IMR-90 (cell line): ENCODE data around the gene EDN2. TPM values are rescaled to one million over a fixed set of nuclear protein-coding genes. Genes with fewer than 3 reads are reported as not detected.

Source experiments
- ATAC-seq: fragments of 200-7000 bp; cut with Tn5 transposase; 2 replicates; pipeline ENCODE4 v1.9.1; 2020; ENCODE audit warnings: low read depth, mild to moderate bottlenecking, moderate library complexity
- BruUV-seq: library from RNA; stranded (reverse); fragments of 400-500 nt; replicated peaks from 2 replicates; lab custom pipeline; 2021; lab: Mats Ljungman, UMichigan
- CTCF ChIA-PET: fragments of 300-600 bp; formaldehyde crosslinking; extraction: SDS; loops from one replicate; lab custom pipeline; 2021; ENCODE audit warnings: antibody characterized with exemption; lab: Yijun Ruan, JAX
- POLR2A ChIA-PET: fragments of 300-600 bp; sonication (Branson Sonifier 250); formaldehyde crosslinking; loops from one replicate; lab custom pipeline; 2022; ENCODE audit warnings: antibody characterized with exemption; ENCODE audit not compliant: unreplicated experiment; lab: Charles Lee
- DNase-seq: peaks from one replicate; pipeline ENCODE4 v3.0.0; 2013
- H2AFZ ChIP-seq: replicated peaks from 2 replicates; pipeline ENCODE3; 2013; ENCODE audit warnings: low read length, mild to moderate bottlenecking; ENCODE audit not compliant: poor library complexity
- H2AK5ac ChIP-seq: 2 replicates; pipeline ENCODE4 v1.6.1; 2013; ENCODE audit warnings: low read depth, low read length, inconsistent platforms
- H2AK9ac ChIP-seq: replicated peaks from 2 replicates; pipeline ENCODE3; 2013; ENCODE audit warnings: mild to moderate bottlenecking, low read depth, low read length, moderate library complexity; ENCODE audit not compliant: poor library complexity
- H2BK120ac ChIP-seq: 2 replicates; pipeline ENCODE4 v1.6.1; 2013; ENCODE audit warnings: low read depth, low read length, inconsistent platforms
- H2BK15ac ChIP-seq: 3 replicates; pipeline ENCODE4 v1.6.1; 2013; ENCODE audit warnings: low read depth, low read length, inconsistent platforms
- H2BK20ac ChIP-seq: 2 replicates; pipeline ENCODE4 v1.6.1; 2013; ENCODE audit warnings: low read depth, mild to moderate bottlenecking, inconsistent platforms, low read length, moderate library complexity
- H2BK5ac ChIP-seq: 2 replicates; pipeline ENCODE4 v1.6.1; 2013; ENCODE audit warnings: mild to moderate bottlenecking, low read depth, low read length, inconsistent platforms; ENCODE audit not compliant: poor library complexity, severe bottlenecking
- H3K14ac ChIP-seq: replicated peaks from 2 replicates; pipeline ENCODE4 v1.6.1; 2013; ENCODE audit warnings: low read depth, low read length, inconsistent platforms
- H3K18ac ChIP-seq: 2 replicates; pipeline ENCODE4 v1.6.1; 2013; ENCODE audit warnings: low read depth, low read length, control low read depth
- H3K23ac ChIP-seq: 2 replicates; pipeline ENCODE4 v1.6.1; 2013; ENCODE audit warnings: low read depth, low read length, inconsistent platforms
- H3K27ac ChIP-seq: 2 replicates; pipeline ENCODE4 v1.5.1; 2013; ENCODE audit warnings: mild to moderate bottlenecking, control low read depth, low read length; ENCODE audit not compliant: insufficient read depth
- H3K27me3 ChIP-seq: 2 replicates; pipeline ENCODE4 v1.6.1; 2013; ENCODE audit warnings: low read length; ENCODE audit not compliant: control insufficient read depth, insufficient read depth
- H3K36me3 ChIP-seq: 2 replicates; pipeline ENCODE4 v1.6.1; 2013; ENCODE audit warnings: low read length, mixed read lengths; ENCODE audit not compliant: control insufficient read depth, insufficient read depth
- H3K4ac ChIP-seq: 2 replicates; pipeline ENCODE4 v1.6.1; 2013; ENCODE audit warnings: low read depth, low read length, inconsistent platforms
- H3K4me1 ChIP-seq: 2 replicates; pipeline ENCODE4 v1.6.1; 2013; ENCODE audit warnings: low read length, mixed read lengths; ENCODE audit not compliant: control insufficient read depth, insufficient read depth
- H3K4me2 ChIP-seq: 2 replicates; pipeline ENCODE4 v1.6.1; 2013; ENCODE audit warnings: low read depth, mild to moderate bottlenecking, control low read depth, low read length, moderate library complexity
- H3K4me3 ChIP-seq: 2 replicates; pipeline ENCODE4 v1.5.1; 2013; ENCODE audit warnings: low read depth, mild to moderate bottlenecking, control low read depth, low read length, moderate library complexity; ENCODE audit not compliant: insufficient read depth
- H3K56ac ChIP-seq: 2 replicates; pipeline ENCODE4 v1.6.1; 2013; ENCODE audit warnings: low read length, inconsistent platforms; ENCODE audit not compliant: insufficient read depth; ENCODE audit errors: extremely low read depth
- H3K79me1 ChIP-seq, 2 experiments: 2 replicates each; pipeline ENCODE4 v1.6.1; 2013; ENCODE audit warnings: low read length in 2 of 2, inconsistent platforms in 1 of 2, low read depth in 1 of 2
- H3K9ac ChIP-seq: 2 replicates; pipeline ENCODE4 v1.6.1; 2013; ENCODE audit warnings: low read depth, low read length, control low read depth
- H3K9me1 ChIP-seq: 2 replicates; pipeline ENCODE4 v1.6.1; 2013; ENCODE audit warnings: low read length, inconsistent platforms; ENCODE audit not compliant: insufficient read depth
- H3K9me3 ChIP-seq: 2 replicates; pipeline ENCODE4 v1.6.1; 2013; ENCODE audit warnings: low read length; ENCODE audit not compliant: control insufficient read depth, insufficient read depth
- H4K20me1 ChIP-seq: 2 replicates; pipeline ENCODE4 v1.6.1; 2013; ENCODE audit warnings: low read length, inconsistent platforms; ENCODE audit not compliant: insufficient read depth
- H4K5ac ChIP-seq: 2 replicates; pipeline ENCODE4 v1.6.1; 2013; ENCODE audit warnings: mild to moderate bottlenecking, low read depth, low read length, control low read depth
- H4K8ac ChIP-seq, 2 experiments: 2 replicates each; pipeline ENCODE4 v1.6.1; 2013; ENCODE audit warnings: low read depth in 2 of 2, low read length in 2 of 2, control low read depth in 1 of 2, inconsistent platforms in 1 of 2
- H4K91ac ChIP-seq: 2 replicates; pipeline ENCODE4 v1.6.1; 2013; ENCODE audit warnings: low read depth, low read length, inconsistent platforms; ENCODE audit not compliant: insufficient read depth
- BHLHE40 ChIP-seq: fragments of 150-350 bp; IDR thresholded peaks from 2 replicates; pipeline ENCODE4 v1.6.1; 2016; ENCODE audit warnings: mild to moderate bottlenecking, low read depth, low read length
- CEBPB ChIP-seq: IDR thresholded peaks from 2 replicates; pipeline ENCODE4 v1.6.1; 2012; ENCODE audit warnings: low read depth, low read length, improper control_type of control experiment
- CHD1 ChIP-seq: IDR thresholded peaks from 2 replicates; pipeline ENCODE4 v1.6.1; 2012; ENCODE audit warnings: low read depth, low read length, improper control_type of control experiment
- FOS ChIP-seq: fragments of 150-350 bp; IDR thresholded peaks from 2 replicates; pipeline ENCODE4 v1.6.1; 2016; ENCODE audit warnings: low read depth, low read length
- MAFK ChIP-seq: IDR thresholded peaks from 2 replicates; pipeline ENCODE4 v1.6.1; 2012; ENCODE audit warnings: low read depth, low read length, improper control_type of control experiment
- MAZ ChIP-seq: IDR thresholded peaks from 2 replicates; pipeline ENCODE4 v1.6.1; 2012; ENCODE audit warnings: low read depth, mild to moderate bottlenecking, low read length, improper control_type of control experiment, moderate library complexity, borderline replicate concordance
- NFE2L2 ChIP-seq: fragments of 150-350 bp; IDR thresholded peaks from 2 replicates; pipeline ENCODE4 v1.6.1; 2016; ENCODE audit warnings: low read depth, mild to moderate bottlenecking, low read length
- POLR2A ChIP-seq: IDR thresholded peaks from 2 replicates; pipeline ENCODE4 v1.6.1; 2012; ENCODE audit warnings: mild to moderate bottlenecking, low read depth, low read length
- RAD21 ChIP-seq: IDR thresholded peaks from 2 replicates; pipeline ENCODE4 v1.6.1; 2012; ENCODE audit warnings: low read length, improper control_type of control experiment
- RCOR1 ChIP-seq: IDR thresholded peaks from 2 replicates; pipeline ENCODE4 v1.6.1; 2012; ENCODE audit warnings: mild to moderate bottlenecking, low read length, improper control_type of control experiment; ENCODE audit not compliant: insufficient replicate concordance
- RFX5 ChIP-seq: IDR thresholded peaks from 2 replicates; pipeline ENCODE4 v1.8.0; 2012; ENCODE audit warnings: low read depth, mild to moderate bottlenecking, low read length, moderate library complexity
- SMC3 ChIP-seq: fragments of 150-350 bp; IDR thresholded peaks from 2 replicates; pipeline ENCODE4 v1.6.1; 2016; ENCODE audit warnings: low read depth, mild to moderate bottlenecking, antibody characterized with exemption, low read length, moderate library complexity
- WGBS, 2 experiments: methylation state at CpG; one replicate each; pipeline versions ENCODE4 v1.1.5 to v1.1.7; 2013; ENCODE audit warnings: missing lambda C conversion rate in 2 of 2; ENCODE audit not compliant: insufficient read length in 1 of 2; ENCODE audit errors: extremely low coverage in 2 of 2; 5-methylcytosine and 5-hydroxymethylcytosine counted together
- dilution Hi-C: fragments of 300-500 bp; cut with HindIII; formaldehyde crosslinking; loops from one replicate; pipeline ENCODE4 v1.14.3; 2018; ENCODE audit warnings: low sequenced_read_pairs; ENCODE audit not compliant: unreplicated experiment
- in situ Hi-C: fragments of 300-500 bp; cut with MboI; formaldehyde crosslinking; loops from 3 replicates; pipeline ENCODE4 v1.14.3; 2019; ENCODE audit warnings: low sequenced_read_pairs, inconsistent platforms, mixed read lengths
- intact Hi-C: fragments of 100-400 bp; cut with micrococcal nuclease; formaldehyde crosslinking; loops from 2 replicates; pipeline ENCODE4 v1.10.0; 2022
- polyA plus RNA-seq, 3 experiments: library from polyadenylated mRNA; depleted of rRNA; stranded (reverse); fragments of >200 nt; gene quantifications; 2 replicates each; pipeline ENCODE4 v1.2.3, GENCODE V29; 2012; ENCODE audit warnings: low replicate concordance in 1 of 3
- total RNA-seq: library from RNA; depleted of rRNA; stranded (reverse); fragments of >200 nt; gene quantifications from 2 replicates; pipeline ENCODE4 v1.2.3, GENCODE V29; 2012
- TF ChIP-seq, protein P1 (sequence below): fragments of 150-350 bp; IDR thresholded peaks from 2 replicates; pipeline ENCODE4 v1.6.1; 2016; ENCODE audit warnings: low read depth, mild to moderate bottlenecking, low read length, moderate library complexity, borderline replicate concordance
- TF ChIP-seq, protein P2 (sequence below): conservative IDR thresholded peaks from 2 replicates; pipeline ENCODE4 v1.5.1; 2012; ENCODE audit warnings: mild to moderate bottlenecking, low read depth, low read length, improper control_type of control experiment
- TF ChIP-seq, protein P3 (sequence below): fragments of 150-350 bp; IDR thresholded peaks from 2 replicates; pipeline ENCODE4 v1.6.1; 2017; ENCODE audit warnings: mild to moderate bottlenecking, antibody characterized with exemption, low read length, low read depth

The EDN2 gene
- total and polyA plus RNA-seq, 2 of the 4 experiments (the other 2 are of a cell fraction) = 0.27 TPM; not detected in 1

DNA sequence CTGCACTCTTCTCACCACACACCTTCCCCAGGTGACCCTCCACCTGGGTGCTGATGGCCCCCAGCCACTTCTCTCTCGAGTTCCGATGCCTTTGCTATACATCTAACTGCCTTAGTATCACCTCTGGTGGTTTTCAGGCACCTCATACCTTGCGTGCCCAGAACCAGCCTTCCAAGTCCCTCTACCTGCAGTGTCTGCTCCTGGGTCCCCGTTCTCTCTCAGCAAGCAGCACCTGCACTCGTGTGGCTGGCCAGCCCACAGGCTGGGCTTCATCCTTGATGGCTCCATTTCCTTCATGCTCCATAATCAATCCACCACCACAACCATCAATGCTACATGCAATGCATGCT is 49.2 kb upstream of the EDN2 start:
- CTCF ChIA-PET = interaction anchor here (1.1 kb wide), 1 partner anchor 247 kb away, joined by 3 read pairs; no protein-coding TSS in a partner anchor
- H2BK5ac ChIP-seq = no peak overlapping the region
- ATAC-seq (no peak), DNase-seq (no peak)
- H2AFZ ChIP-seq = no peak overlapping the region
- no peaks in the 10 kb centered on the region for H3K9me3 ChIP-seq
- intact Hi-C loops (no loop called here), dilution Hi-C loops (no loop called here), in situ Hi-C loops (no loop called here)
- no peak overlapping the region for H4K5ac ChIP-seq
- POLR2A ChIA-PET = interaction anchor here (0.9 kb wide), 1 partner anchor 25 kb away, joined by 3 read pairs; no protein-coding TSS in a partner anchor
- 80% methylated on average over 5 of the region's 5 CpGs; no CpG with 5 or more reads in 1 of the 2 experiments for WGBS, 2 experiments
- no peak overlapping the region for H2BK15ac ChIP-seq
- H2AK9ac ChIP-seq = peak overlapping the region; percentile 15
- no peak overlapping the region for H3K27ac ChIP-seq
- peaks cover 9% of the 10 kb centered on the region; the same call in 1 of the 2 replicates for H3K9me1 ChIP-seq
- H3K36me3 ChIP-seq = no peaks in the 10 kb centered on the region
- TF ChIP-seq MAFK (no peak), CEBPB (no peak), POLR2A (no peak), RCOR1 (no peak), FOS (no peak), MAZ (no peak), NFE2L2 (no peak), BHLHE40 (no peak), SMC3 (no peak), RAD21 (no peak), RFX5 (no peak), CHD1 (no peak)
- TF ChIP-seq, protein P1, sequence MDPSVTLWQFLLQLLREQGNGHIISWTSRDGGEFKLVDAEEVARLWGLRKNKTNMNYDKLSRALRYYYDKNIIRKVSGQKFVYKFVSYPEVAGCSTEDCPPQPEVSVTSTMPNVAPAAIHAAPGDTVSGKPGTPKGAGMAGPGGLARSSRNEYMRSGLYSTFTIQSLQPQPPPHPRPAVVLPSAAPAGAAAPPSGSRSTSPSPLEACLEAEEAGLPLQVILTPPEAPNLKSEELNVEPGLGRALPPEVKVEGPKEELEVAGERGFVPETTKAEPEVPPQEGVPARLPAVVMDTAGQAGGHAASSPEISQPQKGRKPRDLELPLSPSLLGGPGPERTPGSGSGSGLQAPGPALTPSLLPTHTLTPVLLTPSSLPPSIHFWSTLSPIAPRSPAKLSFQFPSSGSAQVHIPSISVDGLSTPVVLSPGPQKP = no peak
- TF ChIP-seq, protein P2, sequence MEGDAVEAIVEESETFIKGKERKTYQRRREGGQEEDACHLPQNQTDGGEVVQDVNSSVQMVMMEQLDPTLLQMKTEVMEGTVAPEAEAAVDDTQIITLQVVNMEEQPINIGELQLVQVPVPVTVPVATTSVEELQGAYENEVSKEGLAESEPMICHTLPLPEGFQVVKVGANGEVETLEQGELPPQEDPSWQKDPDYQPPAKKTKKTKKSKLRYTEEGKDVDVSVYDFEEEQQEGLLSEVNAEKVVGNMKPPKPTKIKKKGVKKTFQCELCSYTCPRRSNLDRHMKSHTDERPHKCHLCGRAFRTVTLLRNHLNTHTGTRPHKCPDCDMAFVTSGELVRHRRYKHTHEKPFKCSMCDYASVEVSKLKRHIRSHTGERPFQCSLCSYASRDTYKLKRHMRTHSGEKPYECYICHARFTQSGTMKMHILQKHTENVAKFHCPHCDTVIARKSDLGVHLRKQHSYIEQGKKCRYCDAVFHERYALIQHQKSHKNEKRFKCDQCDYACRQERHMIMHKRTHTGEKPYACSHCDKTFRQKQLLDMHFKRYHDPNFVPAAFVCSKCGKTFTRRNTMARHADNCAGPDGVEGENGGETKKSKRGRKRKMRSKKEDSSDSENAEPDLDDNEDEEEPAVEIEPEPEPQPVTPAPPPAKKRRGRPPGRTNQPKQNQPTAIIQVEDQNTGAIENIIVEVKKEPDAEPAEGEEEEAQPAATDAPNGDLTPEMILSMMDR = no peak
- TF ChIP-seq, protein P3, sequence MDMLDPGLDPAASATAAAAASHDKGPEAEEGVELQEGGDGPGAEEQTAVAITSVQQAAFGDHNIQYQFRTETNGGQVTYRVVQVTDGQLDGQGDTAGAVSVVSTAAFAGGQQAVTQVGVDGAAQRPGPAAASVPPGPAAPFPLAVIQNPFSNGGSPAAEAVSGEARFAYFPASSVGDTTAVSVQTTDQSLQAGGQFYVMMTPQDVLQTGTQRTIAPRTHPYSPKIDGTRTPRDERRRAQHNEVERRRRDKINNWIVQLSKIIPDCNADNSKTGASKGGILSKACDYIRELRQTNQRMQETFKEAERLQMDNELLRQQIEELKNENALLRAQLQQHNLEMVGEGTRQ = no peak
- BruUV-seq = no TSS peak
- H2BK20ac ChIP-seq = no peak overlapping the region
- no peak overlapping the region for H4K8ac ChIP-seq
- H3K9ac ChIP-seq = no peak overlapping the region
- no peak overlapping the region for H3K4ac ChIP-seq
- no peak overlapping the region for H2BK120ac ChIP-seq
- no peak overlapping the region for H4K91ac ChIP-seq
- H3K14ac ChIP-seq = no peak overlapping the region
- H3K18ac ChIP-seq = no peak overlapping the region
- H4K20me1 ChIP-seq = peaks cover 2% of the 10 kb centered on the region; the same call in 1 of the 2 replicates
- H3K56ac ChIP-seq = no peak overlapping the region
- H3K4me3 ChIP-seq = no peak overlapping the region
- H3K4me1 ChIP-seq = peaks cover 8% of the 10 kb centered on the region
- H3K27me3 ChIP-seq = no peaks in the 10 kb centered on the region; the same call in 1 of the 2 replicates
- no peak overlapping the region for H3K4me2 ChIP-seq
- no peak overlapping the region for H3K23ac ChIP-seq
- no peaks in the 10 kb centered on the region for H3K79me1 ChIP-seq
- no peak overlapping the region for H2AK5ac ChIP-seq
